Keratinocyte (primary cell): Measurements from ENCODE around the gene KLHL6. TPM values are rescaled to one million over a fixed set of nuclear protein-coding genes. Genes with fewer than 3 reads are reported as not detected.

Experiments
- DNase-seq: peaks from one replicate; pipeline ENCODE4 v3.0.0-alpha.2; 2011; ENCODE audit warnings: low read depth, missing footprints, low spot score
- FAIRE-seq: peaks from 2 replicates; lab custom pipeline; 2011; peaks lifted over from hg19 to GRCh38; lab: Jason Lieb, UNC
- H2AFZ ChIP-seq: 2 replicates; pipeline ENCODE4 v1.6.0; 2012; ENCODE audit warnings: low read length, control low read depth, inconsistent platforms; ENCODE audit not compliant: control insufficient read depth
- H3K27ac ChIP-seq: 2 replicates; pipeline ENCODE4 v1.5.1; 2011; ENCODE audit warnings: low read length; ENCODE audit not compliant: control insufficient read depth, insufficient read depth
- H3K27me3 ChIP-seq: 3 replicates; pipeline ENCODE4 v1.6.0; 2011; ENCODE audit warnings: low read length; ENCODE audit not compliant: control insufficient read depth, insufficient read depth; ENCODE audit errors: extremely low read depth
- H3K36me3 ChIP-seq, 2 experiments: 2 replicates in 1 of 2; 3 replicates in 1 of 2; pipeline ENCODE4 v1.5.1; 2011; ENCODE audit warnings: low read length in 2 of 2, mild to moderate bottlenecking in 1 of 2; ENCODE audit not compliant: control insufficient read depth in 2 of 2, insufficient read depth in 2 of 2; ENCODE audit errors: extremely low read depth in 1 of 2
- H3K4me1 ChIP-seq: 3 replicates; pipeline ENCODE4 v1.5.1; 2011; ENCODE audit warnings: low read length; ENCODE audit not compliant: control insufficient read depth, insufficient read depth; ENCODE audit errors: extremely low read depth
- H3K4me2 ChIP-seq: 3 replicates; pipeline ENCODE4 v1.6.0; 2011; ENCODE audit warnings: low read depth, low read length; ENCODE audit not compliant: control insufficient read depth, insufficient read depth; ENCODE audit errors: extremely low read depth
- H3K4me3 ChIP-seq, 3 experiments: fragments of 200-600 bp in 1 of 3; sonication (generic) in 1 of 3; 2 replicates in 2 of 3; 3 replicates in 1 of 3; pipeline ENCODE4 v1.5.1; 2011 to 2016; ENCODE audit warnings: low read length in 3 of 3, mild to moderate bottlenecking in 3 of 3, control low read depth in 2 of 3, inconsistent platforms in 1 of 3, low read depth in 1 of 3, mixed read lengths in 1 of 3, mixed run types in 1 of 3, moderate library complexity in 1 of 3; ENCODE audit not compliant: control insufficient read depth in 2 of 3, insufficient read depth in 2 of 3; ENCODE audit errors: extremely low read depth in 1 of 3
- H3K79me2 ChIP-seq: 2 replicates; pipeline ENCODE4 v1.6.0; 2012; ENCODE audit warnings: low read length; ENCODE audit not compliant: control insufficient read depth, insufficient read depth
- H3K9ac ChIP-seq: 3 replicates; pipeline ENCODE4 v1.6.0; 2011; ENCODE audit warnings: low read length; ENCODE audit not compliant: control insufficient read depth, insufficient read depth; ENCODE audit errors: extremely low read depth
- H3K9me1 ChIP-seq: 3 replicates; pipeline ENCODE4 v1.6.0; 2011; ENCODE audit warnings: low read length; ENCODE audit not compliant: control insufficient read depth, insufficient read depth; ENCODE audit errors: extremely low read depth
- H3K9me3 ChIP-seq: 2 replicates; pipeline ENCODE4 v1.5.1; 2012; ENCODE audit warnings: low read depth, low read length; ENCODE audit not compliant: control insufficient read depth
- H4K20me1 ChIP-seq: 3 replicates; pipeline ENCODE4 v1.6.0; 2011; ENCODE audit warnings: low read length; ENCODE audit not compliant: control insufficient read depth, insufficient read depth; ENCODE audit errors: extremely low read depth
- CTCF ChIP-seq, 3 experiments: IDR thresholded peaks in 1 of 3; conservative IDR thresholded peaks in 1 of 3; optimal IDR thresholded peaks in 1 of 3; 2 replicates in 2 of 3; 3 replicates in 1 of 3; pipeline versions ENCODE3 to v1.5.1; 2011; ENCODE audit warnings: low read length in 3 of 3, mild to moderate bottlenecking in 3 of 3, moderate library complexity in 2 of 3, control low read depth in 1 of 3, inconsistent platforms in 1 of 3; ENCODE audit not compliant: insufficient read depth in 2 of 3; ENCODE audit errors: extremely low read depth in 1 of 3
- EZH2 ChIP-seq: IDR thresholded peaks from one replicate; pipeline ENCODE4 v1.6.1; 2012; ENCODE audit warnings: inconsistent platforms, mild to moderate bottlenecking, low read length, moderate library complexity
- dilution Hi-C: fragments of 300-500 bp; cut with MboI; formaldehyde crosslinking; loops from one replicate; pipeline ENCODE4 v1.7.0; 2020; ENCODE audit warnings: low sequenced_read_pairs; ENCODE audit not compliant: extremely low pct_ligation_motif_present
- polyA plus RNA-seq, 5 experiments: library from polyadenylated mRNA; depleted of rRNA in 3 of 5; stranded (reverse) in 3 of 5; stranded (forward) in 1 of 5; unstranded in 1 of 5; fragments of >200 nt; gene quantifications; 1 replicate in 1 of 5; 2 replicates in 3 of 5; 3 replicates in 1 of 5; pipeline versions ENCODE4 v1.2.1 to v1.2.3, GENCODE V29; 2011 to 2012; ENCODE audit warnings: missing spikeins in 2 of 5, low read depth in 1 of 5, low replicate concordance in 1 of 5

The KLHL6 gene
- polyA plus RNA-seq, 1 donor (not counting 4 experiments of a cell fraction or from before 2014, with no cell fraction given): 0.10 TPM

DNA sequence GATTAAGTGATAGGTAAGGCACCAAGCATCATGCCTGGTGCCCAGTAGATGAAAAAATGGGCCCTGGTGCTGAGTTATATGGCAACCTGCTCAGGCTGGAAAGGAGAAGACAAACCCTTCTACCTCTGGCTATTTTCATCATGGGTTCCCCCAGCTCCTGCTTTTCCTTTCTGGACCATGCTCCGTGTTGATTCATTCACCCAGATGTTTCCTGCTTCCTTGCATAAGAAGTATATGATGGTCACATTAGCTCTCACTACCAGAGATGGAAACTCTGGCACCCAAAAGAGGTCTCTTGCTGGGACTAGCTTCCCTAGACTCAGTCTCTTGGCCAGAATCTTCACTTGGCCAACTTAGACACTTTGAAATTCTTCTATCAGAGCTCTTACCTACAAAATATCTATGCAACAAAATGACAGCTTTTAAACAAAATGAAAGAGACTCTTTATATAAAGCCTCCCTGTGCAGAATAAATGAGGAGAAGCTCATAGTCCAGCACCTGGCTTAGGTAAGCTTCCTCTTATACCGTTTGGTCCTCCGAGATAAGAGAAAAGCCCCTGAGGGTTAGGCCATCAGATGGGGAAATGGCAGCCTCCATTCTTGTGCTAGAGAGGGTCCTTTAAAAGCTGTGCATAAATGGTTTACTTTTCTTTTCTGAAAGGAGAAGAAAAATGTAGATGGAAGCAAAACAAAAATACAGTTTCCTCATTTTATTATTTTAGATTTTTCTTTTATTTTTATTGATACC, 80.3 kb downstream of the KLHL6 start:
- dilution Hi-C loops: no loop called here

GRCh38 chr3:183473969-183474368, 81.5 kb downstream of the KLHL6 start:
- Histone ChIP-seq H3K4me1 (peaks cover 18% of the 10 kb centered on the region), H2AFZ (no peak overlapping the region), H3K27ac (no peak overlapping the region), H3K36me3 (no peaks in the 10 kb centered on the region), H3K27me3 (no peaks in the 10 kb centered on the region), H3K9ac (no peak overlapping the region), H4K20me1 (no peaks in the 10 kb centered on the region), H3K4me2 (no peak overlapping the region), H3K4me3 (no peak overlapping the region), H3K9me3 (no peaks in the 10 kb centered on the region), H3K79me2 (no peaks in the 10 kb centered on the region), H3K9me1 (no peaks in the 10 kb centered on the region)
- dilution Hi-C loops: no loop called here
- TF ChIP-seq EZH2 (no peak), CTCF (optimal IDR thresholded peaks at IDR 0.05 in 1 of 3, IDR thresholded peaks at IDR 0.05 in 1 of 3, conservative IDR thresholded peaks at IDR 0.05 in 1 of 3; ENCODE audit: extremely low read depth in 1 of 3, insufficient read depth in 2 of 3, low read length in 3 of 3) (no peak)
- DNase-seq (no peak), FAIRE-seq (no peak)

More for the DNA sequence above, 80.3 kb downstream of the KLHL6 start:
- Histone ChIP-seq H3K4me2 (no peak overlapping the region), H3K4me3 (no peak overlapping the region), H3K9me3 (no peaks in the 10 kb centered on the region), H2AFZ (no peak overlapping the region), H3K9ac (no peak overlapping the region), H3K36me3 (no peaks in the 10 kb centered on the region), H3K9me1 (no peaks in the 10 kb centered on the region), H3K79me2 (no peaks in the 10 kb centered on the region), H3K27ac (no peak overlapping the region), H4K20me1 (no peaks in the 10 kb centered on the region), H3K4me1 (peaks cover 21% of the 10 kb centered on the region), H3K27me3 (no peaks in the 10 kb centered on the region)
- FAIRE-seq: no peak
- no peak for DNase-seq
- TF ChIP-seq CTCF (optimal IDR thresholded peaks at IDR 0.05 in 1 of 3, IDR thresholded peaks at IDR 0.05 in 1 of 3, conservative IDR thresholded peaks at IDR 0.05 in 1 of 3; ENCODE audit: extremely low read depth in 1 of 3, insufficient read depth in 2 of 3, low read length in 3 of 3) (no peak), EZH2 (no peak)
